Adipose tissue (tissue), 3 donors: ENCODE data around the gene ARMC9. TPM values are rescaled to one million over a fixed set of nuclear protein-coding genes. Genes with fewer than 3 reads are reported as not detected.

Source experiments
- H3K27ac ChIP-seq: one replicate; pipeline ENCODE4 v1.5.1; 2013; ENCODE audit warnings: low read depth, low read length
- WGBS, 3 donors: extraction: QIAGEN DNeasy Blood & Tissue Kit; methylation state at CpG; one replicate each; pipeline ENCODE4 v1.1.7; 2013; 5-methylcytosine and 5-hydroxymethylcytosine counted together
- polyA plus RNA-seq, 3 donors: library from polyadenylated mRNA; stranded (reverse); fragments of 200-250 nt; gene quantifications; one replicate each; pipeline ENCODE4 v1.2.3, GENCODE V29; 2013
- donor health status: healthy with polysubstance abuse.
- donor health status: Bipolar disorder and iron deficiency.
- donor health status: healthy.

Gene ARMC9
- polyA plus RNA-seq, 3 donors = 1.5 to 8.7 (median 4.0) TPM

DNA sequence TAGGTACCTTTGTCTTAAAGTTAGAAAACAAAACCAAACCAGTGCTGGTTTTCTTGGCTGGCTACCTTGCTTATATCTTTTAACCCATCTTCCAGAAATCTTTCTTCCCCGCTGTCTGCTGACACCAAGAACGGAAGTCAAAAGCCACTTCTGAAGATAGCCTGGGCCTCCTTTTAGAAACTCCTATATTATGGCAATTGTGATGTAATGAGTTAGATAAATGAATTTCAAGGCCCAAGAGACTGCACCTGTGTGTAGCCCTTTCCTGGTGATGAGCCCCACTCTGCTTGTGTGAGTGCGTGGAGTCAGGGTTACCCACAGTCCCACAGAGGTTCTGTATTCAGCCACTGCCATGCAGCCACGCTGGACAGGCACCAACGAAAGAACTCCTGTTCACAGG is 60.7 kb downstream of the ARMC9 start:
- 95 to 97% (median 97%) methylated on average over 5 of the region's 5 CpGs for WGBS, 3 donors
- no peak overlapping the region for H3K27ac ChIP-seq

DNA sequence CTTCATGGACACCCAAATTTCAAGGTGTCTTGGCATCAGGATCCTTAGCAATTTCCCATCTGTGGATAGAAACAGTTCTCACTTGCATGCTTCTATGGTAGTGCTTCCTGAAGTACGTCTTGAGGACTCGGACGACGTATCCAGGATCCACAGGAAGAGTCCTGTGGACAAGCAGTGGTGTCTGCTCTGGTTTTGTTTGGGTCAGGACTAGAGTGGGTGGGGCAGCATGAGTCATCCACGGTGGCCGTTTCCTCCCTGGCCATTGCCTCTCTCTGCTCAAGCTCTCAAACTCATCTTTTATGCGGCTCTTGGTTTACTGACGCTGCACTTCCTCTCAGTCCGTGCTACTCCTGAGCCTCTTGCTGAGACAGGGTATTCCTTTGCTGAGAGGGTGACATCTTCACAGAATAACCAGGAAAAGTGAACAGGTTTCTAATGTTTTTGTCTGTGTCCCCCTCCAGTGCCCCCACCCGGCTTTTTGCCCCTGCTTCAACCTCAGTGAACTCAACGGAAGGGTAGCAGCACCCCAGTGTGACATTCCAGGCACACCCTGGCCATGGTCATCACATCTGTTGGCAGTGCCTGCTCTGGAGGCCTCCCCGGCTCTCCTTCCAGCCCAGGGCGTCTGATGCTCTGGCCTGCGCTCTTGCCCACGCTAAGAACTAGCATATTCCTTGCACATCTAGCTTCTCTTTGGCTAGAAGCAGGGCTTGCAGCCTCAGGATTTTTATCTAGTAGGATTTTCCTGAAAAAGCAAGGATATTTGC is 62.2 kb downstream of the ARMC9 start:
- no peak overlapping the region for H3K27ac ChIP-seq
- WGBS, 3 donors = 77 to 90% (median 78%) methylated on average over 15 of the region's 15 CpGs

DNA sequence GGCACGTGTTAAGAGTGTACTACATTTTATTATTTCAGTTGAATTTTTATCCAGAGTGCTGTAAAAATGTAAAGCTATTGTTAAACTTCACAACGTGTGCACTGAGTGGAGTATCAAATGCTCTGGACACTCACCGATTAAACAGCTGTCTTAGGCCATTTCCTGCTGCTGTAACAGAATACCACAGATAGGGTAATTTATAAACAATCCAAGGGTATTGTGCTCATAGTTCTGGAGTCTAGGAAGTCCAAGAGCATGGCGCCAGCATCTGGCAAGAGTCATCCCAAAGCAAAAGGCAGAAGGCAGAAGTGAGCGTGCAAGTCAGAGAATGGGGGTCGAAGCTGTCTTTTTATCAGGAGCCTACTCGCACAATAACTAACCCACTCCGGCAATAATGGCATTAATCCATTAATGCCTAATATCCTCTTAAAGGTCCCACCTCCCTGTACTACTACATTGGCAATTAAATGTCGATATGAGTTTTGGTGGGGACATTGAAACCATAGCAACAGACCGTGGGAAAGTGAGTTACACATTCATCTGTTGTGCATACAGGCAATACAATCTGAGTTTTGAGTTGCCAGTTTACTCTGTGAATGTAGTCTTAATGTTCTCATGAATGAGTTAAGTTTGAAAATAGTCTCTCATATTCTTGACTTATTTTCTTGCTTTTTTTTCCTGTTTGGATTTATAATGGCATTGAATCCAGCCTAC is 64.8 kb downstream of the ARMC9 start:
- WGBS, 3 donors = 67 to 88% (median 86%) methylated on average over 10 of the region's 10 CpGs
- no peak overlapping the region for H3K27ac ChIP-seq

DNA sequence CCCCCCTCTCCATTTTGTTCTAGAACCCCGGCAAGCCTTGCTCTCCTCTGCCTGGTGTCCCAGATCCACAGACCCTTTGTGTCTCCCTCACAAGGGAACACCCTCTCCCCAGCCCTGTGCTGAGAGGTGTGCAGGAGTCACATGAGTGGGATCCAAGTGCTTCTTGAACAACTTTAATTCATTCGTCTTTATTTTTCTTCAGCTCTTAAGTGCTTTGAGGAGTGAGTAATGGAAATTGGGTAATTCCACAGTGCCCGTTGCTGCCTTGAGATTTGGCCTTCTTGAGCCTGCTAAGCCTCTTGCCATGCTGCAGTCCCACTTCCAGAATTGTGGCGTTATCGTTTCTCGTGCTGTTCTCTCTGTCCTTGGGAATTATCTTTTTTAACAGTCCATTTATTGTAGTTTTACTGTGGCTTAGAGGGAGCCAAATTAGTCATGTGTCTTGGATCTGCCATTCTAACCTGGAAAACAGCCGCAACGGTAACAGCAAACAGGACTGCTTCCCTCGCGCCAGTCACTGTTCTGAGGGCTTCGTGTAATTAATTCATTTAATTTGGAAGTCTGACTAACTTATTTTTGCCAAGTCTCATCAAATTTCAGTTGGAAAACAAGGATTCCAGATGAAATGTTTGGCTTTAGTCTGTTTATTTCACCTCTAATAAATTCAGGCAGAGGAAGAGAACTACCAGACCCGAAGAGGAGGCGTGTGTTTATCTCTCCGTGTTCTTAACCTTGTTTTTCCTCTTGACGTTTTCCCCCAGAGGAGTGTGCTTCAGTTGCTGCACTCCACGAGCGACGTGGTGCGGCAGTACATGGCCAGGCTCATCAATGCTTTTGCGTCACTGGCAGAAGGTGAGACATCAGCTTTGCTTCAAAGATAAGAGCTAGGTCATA is 72.0 kb downstream of the ARMC9 start:
- H3K27ac ChIP-seq = no peak overlapping the region

DNA sequence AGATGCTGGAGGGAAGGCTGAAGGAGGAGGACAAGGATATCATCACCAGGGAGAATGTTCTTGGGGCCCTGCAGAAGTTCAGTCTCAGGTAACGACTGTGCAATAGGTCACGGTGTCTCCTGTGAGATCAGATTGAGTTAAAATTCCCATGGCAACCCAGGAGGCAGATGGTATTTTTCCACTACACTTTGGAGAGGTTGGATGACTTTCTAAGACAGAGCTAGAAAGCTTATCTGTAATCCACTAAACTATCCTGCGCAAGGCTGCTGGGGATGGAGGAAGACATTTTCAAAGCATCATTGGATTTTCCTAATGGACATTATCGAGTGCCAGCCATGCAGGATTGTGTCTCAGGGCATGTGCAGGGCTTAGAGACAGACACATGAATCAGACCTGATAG is 74.6 kb downstream of the ARMC9 start:
- H3K27ac ChIP-seq = no peak overlapping the region
- WGBS, 3 donors = 94 to 96% (median 95%) methylated on average over 4 of the region's 4 CpGs

More for the DNA sequence above, 72.0 kb downstream of the ARMC9 start:
- WGBS, 3 donors = 72 to 88% (median 80%) methylated on average over 20 of the region's 20 CpGs

DNA sequence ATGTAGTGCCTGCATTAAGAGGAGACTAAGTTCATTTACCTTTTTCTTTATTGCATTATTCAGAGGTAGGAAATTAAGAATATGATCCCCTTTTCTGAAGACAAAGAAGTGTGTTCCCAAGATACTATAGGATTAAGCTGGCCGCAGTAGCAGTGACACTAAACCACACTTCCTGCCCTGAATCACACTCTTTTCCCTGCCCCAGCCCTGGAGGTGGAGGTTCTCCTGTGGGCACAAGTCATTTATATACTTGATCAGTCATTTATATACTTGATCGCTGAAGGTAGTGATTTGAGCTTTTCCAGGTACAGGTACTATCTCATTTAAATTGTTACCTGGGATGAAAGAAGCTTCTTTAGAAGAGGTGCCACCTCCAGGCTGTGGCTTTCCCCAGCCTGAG is 78.6 kb downstream of the ARMC9 start:
- 87 to 90% (median 87%) methylated on average over 2 of the region's 2 CpGs for WGBS, 3 donors
- no peak overlapping the region for H3K27ac ChIP-seq

DNA sequence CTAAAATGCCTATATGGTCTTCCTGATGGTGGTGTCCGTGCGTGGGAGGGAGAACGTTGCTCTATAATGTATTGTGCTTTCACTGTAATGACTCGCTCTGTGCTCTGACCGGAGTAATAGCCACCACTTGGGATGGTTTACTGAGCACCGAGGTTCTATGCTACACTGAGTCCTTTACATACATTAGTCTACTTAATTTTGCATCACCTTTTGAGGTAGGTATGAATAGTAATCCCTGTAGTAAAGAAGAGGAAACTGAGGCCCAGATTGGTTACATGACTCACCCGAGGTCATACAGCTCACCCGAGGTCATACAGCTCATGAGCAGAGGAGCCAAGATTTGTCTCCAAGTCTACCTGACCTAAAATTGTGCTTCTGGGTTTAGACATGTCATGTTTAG is 79.5 kb downstream of the ARMC9 start:
- H3K27ac ChIP-seq = no peak overlapping the region

DNA sequence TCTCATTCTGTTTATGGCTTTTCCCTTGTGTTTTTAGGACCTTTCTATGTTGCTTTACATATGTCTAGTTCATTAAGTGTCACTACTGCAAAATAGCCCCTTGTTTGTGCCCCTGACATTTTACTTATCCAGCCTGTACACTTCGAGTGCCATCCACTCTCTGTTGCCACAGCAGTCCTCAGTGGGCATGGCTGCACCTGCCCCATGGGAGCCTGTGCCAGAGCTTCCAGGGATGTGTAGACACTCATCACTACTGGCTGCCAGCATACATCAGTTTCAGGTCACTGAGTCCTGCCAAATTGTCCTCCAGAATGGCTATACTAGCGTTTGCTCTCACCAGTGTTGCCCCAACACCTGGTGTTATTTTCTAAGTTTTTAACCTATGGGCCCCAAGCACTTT is 80.4 kb downstream of the ARMC9 start:
- WGBS, 3 donors = 87 to 92% (median 88%) methylated on average over 2 of the region's 2 CpGs
- no peak overlapping the region for H3K27ac ChIP-seq

More for the DNA sequence above, 79.5 kb downstream of the ARMC9 start:
- 90 to 93% (median 92%) methylated on average over 8 of the region's 8 CpGs for WGBS, 3 donors

DNA sequence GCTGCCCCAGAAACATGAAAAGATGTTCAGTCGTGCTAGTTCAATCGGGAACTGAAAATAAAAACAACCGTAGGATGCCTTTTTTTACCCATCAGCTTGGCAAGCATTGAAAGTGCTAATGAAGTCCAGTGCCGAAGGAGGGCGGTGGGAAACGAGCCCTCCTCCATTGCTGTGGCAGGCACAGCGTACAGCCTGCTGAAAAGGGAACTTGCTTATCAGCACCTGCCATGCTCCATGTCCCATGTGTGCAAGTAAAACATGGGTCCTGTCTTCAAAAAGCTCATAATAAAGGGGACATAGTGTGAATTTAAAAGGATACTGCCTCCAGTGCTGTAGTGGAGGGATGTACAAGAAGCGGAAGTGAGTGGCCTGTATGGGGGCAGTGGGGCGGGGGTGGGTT is 82.4 kb downstream of the ARMC9 start:
- 61 to 94% (median 69%) methylated on average over 9 of the region's 9 CpGs for WGBS, 3 donors
- no peak overlapping the region for H3K27ac ChIP-seq

DNA sequence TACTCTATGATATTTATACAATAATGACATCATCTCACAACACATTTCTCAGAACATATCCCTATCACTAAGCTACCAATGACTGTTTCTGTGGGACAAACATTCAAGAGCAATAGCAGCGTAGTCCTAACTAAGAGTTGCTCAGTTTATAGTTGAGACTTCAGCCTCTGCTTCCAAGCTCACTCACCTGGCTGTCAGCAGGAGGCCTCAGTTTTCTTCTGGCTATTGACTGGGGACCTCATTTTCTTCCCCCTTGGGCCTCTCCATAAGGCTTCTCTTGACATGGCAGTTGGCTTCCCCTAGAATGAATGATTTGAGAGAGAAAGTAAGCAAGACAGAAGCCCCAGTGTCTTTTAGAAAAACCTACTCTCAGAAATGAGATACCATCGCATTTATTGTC is 85.9 kb downstream of the ARMC9 start:
- H3K27ac ChIP-seq = no peak overlapping the region
- WGBS, 3 donors = 94 to 97% (median 95%) methylated on average over 2 of the region's 2 CpGs

DNA sequence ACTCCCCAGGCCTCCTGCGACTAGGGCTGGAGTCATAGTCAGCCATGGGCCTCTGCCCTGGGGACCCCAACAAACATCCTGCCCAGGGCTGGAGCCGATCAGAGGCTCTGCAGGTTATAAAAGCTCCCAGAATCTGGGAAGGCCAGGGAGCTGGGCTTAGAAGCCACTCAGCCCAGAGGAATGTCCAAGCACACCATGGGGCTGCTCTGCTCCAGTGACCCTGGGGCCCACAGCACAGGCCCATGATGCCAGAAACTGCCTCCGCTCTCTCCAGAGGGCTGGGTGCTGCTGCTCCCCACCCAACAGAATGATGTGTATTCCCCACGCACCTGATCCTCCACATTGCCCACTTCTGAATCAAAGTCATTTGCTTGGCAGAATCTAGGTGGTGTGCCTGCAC is 88.5 kb downstream of the ARMC9 start:
- H3K27ac ChIP-seq = no peak overlapping the region
- WGBS, 3 donors = 87 to 94% (median 90%) methylated on average over 4 of the region's 4 CpGs

DNA sequence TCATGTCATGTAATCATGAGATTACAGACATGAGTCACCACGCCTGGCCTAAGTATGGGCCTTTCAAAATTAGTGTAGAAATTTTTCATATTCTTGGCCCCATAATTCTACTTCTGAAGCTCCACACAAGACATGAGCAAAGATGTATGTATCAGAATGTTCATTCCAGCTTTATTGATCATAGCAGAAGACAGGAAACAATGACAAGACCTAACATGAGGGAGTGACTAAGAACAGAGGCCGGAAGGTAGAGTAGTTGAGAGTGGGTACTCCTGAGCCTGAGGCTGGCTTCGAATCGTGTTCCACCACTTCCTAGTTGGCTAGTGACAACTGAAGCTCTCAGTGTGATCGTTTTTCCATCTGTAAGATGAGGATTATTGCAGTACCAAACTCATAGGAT is 89.3 kb downstream of the ARMC9 start:
- WGBS, 3 donors = 82 to 90% (median 88%) methylated on average over 5 of the region's 5 CpGs
- H3K27ac ChIP-seq = no peak overlapping the region

DNA sequence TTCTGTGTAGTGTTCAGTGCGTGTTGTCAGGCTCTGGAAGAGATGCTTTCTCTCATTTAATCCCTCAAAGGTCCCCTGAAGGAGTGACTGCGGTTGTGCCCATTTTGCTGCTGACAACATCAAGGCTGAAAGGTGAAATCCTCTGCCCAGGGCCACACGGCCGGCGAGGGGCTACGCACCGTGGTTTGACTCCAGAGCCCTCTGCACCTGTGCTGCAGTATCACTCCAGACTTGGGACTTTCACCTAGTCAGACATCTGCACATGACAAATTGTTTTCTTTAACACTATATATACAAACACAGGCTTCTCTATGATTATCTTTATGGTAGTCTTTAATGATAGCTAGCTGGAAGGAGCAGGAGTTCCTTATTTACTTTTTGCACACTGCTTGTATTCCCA is 90.2 kb downstream of the ARMC9 start:
- 57 to 98% (median 91%) methylated on average over 7 of the region's 7 CpGs for WGBS, 3 donors
- H3K27ac ChIP-seq = no peak overlapping the region

DNA sequence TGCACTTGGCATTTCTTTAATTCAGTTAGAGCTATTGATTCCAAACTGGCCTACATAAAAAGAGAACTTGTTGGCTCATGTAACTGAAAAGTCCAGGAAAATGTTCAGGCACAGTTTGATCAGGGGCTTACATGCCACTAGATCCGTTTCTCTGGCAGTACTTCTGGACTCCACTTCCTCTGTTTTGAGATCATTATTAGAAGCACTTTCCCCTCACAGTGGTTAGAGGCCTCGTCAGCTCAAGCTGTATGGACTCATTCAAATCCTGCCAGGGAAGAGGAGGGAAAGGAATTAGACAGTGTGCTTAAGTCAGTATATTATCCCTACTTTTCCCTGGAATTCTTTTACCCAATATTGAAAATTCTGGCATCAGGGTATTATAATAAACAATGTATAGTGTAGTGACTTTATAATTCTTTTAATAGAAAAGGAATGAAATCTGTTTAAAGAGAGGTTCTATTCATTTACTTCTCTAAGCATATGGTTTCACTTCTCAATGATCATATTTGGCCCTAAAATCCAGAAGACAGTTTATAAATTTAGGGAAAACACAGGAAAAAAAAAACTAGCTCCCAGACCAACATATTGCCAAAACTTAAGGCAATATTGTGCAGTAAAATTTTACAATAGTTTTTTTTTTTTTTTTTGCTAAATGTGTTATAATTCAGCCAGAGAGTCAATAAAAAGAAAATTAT is 92.0 kb downstream of the ARMC9 start:
- WGBS, 3 donors = 31 to 83% (median 35%) methylated on average over 2 of the region's 2 CpGs

DNA sequence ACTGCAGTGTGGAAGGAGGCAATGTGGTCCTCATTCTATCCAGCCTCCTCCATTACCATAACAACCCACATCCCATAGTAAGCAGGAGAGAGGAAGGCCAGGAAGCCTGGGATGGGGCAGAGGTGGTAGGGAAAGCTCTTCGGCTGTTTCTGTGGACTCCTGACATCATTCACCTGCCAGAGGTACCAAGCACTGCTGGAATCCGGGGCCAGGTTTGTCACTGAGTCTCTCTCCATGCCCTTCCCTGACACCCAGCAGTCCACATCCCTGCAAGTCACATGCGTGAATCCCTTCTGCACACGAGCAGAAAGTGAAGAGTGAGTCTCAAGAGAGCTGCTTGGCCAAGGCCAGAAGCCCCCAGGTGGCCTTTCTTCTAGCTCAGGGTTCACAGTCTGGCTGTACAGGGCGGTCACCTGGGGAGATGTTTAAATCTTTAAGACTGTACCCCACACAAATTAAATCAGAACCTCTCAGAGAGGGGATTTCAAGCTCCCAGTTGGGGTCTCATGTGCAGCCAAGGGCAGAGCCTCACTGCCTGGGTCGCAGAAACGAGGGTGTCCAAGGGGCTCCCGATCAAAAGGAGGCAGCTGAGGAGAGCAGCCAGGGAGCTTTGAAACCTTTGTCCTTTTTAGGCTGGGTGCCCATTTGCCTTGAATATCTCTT is 94.2 kb downstream of the ARMC9 start:
- WGBS, 3 donors = 90 to 92% (median 91%) methylated on average over 8 of the region's 8 CpGs
- no peak overlapping the region for H3K27ac ChIP-seq

More for the DNA sequence above, 92.0 kb downstream of the ARMC9 start:
- H3K27ac ChIP-seq = no peak overlapping the region

DNA sequence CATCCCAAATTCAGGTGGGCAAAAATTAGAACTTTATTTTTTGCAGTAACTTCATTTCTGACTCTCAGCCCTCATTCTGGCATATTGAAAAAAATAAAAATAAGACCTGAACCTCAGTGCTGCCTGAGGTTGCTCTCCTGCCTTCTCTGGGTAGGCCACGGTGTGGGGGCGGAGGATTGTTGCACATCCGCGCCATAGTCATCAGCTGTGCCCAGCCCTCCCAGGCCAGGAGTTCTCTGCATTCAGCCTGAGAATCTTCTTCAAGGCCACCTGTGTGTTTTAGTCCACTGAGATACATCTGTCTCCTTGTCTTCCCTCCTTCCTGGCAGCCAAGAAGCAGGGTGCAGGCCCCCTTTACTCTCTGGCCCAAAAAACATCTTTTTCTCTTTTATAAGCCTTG is 94.7 kb downstream of the ARMC9 start:
- H3K27ac ChIP-seq = no peak overlapping the region
- WGBS, 3 donors = 91 to 93% (median 93%) methylated on average over 4 of the region's 4 CpGs

DNA sequence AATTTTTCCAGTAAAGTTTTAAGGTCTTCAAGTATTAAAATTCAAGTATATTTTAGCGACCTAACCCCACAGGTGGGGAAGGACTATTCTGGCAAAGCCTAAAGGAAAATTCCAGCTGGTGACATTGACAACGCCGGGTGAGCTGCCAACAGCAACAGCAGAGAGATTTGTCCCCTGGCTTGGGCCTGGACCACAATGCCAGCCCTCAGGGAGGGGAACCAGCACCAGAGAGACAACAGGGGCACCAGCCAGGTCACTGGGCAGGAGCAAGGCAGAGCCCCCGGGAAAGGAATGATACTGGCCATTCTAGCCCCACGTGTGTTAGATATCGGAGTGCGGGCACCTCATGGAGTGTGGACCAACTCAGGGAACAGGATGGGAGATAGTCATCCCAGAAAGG is 95.7 kb downstream of the ARMC9 start:
- H3K27ac ChIP-seq = no peak overlapping the region
- WGBS, 3 donors = 59 to 88% (median 85%) methylated on average over 7 of the region's 7 CpGs
